ENCODE data around the gene FAM118A.

DNA sequence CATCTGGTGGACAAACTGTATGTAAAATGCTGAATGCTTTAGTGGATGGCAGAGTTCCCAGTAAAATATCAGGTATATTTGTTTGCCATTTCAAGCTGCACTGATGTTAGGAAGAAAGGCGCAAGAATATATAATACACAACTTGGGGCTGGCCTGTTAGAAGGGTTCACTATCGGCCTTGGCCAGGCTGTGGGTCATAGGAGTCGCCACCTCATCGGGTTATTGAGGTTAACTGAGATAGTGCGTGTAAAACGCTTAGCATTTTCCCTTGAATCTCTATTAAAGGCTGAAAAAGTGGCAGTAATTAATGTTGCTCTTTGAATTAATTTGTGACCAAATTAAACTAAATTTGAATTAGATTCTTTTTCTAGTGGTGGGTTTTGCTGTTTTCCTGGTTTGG, 5.1 kb downstream of the FAM118A start:
- TF ChIP-seq, protein P1, sequence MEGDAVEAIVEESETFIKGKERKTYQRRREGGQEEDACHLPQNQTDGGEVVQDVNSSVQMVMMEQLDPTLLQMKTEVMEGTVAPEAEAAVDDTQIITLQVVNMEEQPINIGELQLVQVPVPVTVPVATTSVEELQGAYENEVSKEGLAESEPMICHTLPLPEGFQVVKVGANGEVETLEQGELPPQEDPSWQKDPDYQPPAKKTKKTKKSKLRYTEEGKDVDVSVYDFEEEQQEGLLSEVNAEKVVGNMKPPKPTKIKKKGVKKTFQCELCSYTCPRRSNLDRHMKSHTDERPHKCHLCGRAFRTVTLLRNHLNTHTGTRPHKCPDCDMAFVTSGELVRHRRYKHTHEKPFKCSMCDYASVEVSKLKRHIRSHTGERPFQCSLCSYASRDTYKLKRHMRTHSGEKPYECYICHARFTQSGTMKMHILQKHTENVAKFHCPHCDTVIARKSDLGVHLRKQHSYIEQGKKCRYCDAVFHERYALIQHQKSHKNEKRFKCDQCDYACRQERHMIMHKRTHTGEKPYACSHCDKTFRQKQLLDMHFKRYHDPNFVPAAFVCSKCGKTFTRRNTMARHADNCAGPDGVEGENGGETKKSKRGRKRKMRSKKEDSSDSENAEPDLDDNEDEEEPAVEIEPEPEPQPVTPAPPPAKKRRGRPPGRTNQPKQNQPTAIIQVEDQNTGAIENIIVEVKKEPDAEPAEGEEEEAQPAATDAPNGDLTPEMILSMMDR (IDR thresholded peaks at IDR 0.05): no peak
- no peak for TF ChIP-seq POLR2A (IDR thresholded peaks at IDR 0.05)
